Measurements from ENCODE around the gene TRAPPC2B.

Gene TRAPPC2B

DNA sequence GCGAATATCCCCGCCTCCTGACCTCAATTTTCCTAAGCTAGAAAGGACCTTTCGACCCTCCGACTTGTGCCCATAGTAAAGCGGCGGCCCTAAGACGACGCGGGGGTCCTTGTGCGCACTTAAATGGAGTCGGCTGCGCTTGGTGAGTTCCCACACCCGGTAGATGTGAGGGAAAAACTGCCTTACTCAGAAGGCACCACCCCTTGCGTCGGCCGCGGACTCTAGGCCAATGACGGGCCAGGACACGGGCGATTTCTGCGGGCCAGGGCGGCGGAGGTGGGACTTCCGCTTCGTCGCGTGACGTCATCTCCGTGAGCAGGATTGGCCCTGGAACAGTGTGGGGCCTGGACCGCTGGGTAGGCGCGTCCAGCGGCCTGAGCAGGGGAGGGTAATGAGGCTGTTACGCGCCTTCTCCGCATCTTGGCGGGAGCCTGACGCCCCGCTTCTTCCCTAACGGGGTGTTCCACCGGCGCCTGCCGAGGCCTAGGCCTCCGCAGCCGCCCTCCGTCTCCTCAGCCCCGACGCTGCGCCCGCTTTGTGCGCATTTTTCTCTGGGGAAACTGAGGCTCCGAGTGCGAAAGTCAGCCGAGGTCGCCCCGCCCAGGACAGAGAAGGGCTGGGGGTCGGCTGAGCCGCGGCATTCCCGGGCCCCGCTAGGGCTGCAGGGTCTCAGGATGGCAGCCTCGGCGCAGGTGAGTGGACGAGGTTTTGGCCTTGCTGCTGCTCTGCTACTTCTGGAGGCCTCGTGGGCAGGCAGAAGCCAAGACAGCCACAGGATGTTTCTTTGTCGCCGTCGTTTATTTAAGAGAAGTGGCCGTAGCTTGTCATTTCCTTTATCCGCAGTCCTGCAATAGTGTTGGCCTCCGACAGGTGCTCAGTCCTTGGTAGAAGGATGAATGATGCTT, 42.9 kb upstream of the TRAPPC2B start, which contains the start of gene ZNF543 (continued):
- TF ChIP-seq, protein P1, sequence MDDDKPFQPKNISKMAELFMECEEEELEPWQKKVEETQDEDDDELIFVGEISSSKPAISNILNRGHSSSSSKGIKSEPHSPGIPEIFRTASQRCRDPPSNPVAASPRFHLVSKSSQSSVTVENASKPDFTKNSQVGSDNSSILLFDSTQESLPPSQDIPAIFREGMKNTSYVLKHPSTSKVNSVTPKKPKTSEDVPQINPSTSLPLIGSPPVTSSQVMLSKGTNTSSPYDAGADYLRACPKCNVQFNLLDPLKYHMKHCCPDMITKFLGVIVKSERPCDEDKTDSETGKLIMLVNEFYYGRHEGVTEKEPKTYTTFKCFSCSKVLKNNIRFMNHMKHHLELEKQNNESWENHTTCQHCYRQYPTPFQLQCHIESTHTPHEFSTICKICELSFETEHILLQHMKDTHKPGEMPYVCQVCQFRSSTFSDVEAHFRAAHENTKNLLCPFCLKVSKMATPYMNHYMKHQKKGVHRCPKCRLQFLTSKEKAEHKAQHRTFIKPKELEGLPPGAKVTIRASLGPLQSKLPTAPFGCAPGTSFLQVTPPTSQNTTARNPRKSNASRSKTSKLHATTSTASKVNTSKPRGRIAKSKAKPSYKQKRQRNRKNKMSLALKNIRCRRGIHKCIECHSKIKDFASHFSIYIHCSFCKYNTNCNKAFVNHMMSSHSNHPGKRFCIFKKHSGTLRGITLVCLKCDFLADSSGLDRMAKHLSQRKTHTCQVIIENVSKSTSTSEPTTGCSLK (tag by site-specific recombination; IDR thresholded peaks at IDR 0.05): no peak
- TF ChIP-seq ZNF175 (tag by site-specific recombination; IDR thresholded peaks at IDR 0.05) (no peak), ZNF37A (tag by site-specific recombination; IDR thresholded peaks at IDR 0.05) (no peak), ZNF449 (tag by site-specific recombination; IDR thresholded peaks at IDR 0.05) (no peak), KLF10 (tag by site-specific recombination; IDR thresholded peaks at IDR 0.05) (no peak), ELK4 (IDR thresholded peaks at IDR 0.05; ENCODE audit: borderline replicate concordance, low read depth, low read length) (no peak), ZNF610 (tag by site-specific recombination; IDR thresholded peaks at IDR 0.05; ENCODE audit: borderline replicate concordance) (no peak), ZBTB6 (tag by site-specific recombination; IDR thresholded peaks at IDR 0.05) (no peak), ZBTB44 (tag by site-specific recombination; IDR thresholded peaks at IDR 0.05) (no peak)
- TF ChIP-seq, protein P2, sequence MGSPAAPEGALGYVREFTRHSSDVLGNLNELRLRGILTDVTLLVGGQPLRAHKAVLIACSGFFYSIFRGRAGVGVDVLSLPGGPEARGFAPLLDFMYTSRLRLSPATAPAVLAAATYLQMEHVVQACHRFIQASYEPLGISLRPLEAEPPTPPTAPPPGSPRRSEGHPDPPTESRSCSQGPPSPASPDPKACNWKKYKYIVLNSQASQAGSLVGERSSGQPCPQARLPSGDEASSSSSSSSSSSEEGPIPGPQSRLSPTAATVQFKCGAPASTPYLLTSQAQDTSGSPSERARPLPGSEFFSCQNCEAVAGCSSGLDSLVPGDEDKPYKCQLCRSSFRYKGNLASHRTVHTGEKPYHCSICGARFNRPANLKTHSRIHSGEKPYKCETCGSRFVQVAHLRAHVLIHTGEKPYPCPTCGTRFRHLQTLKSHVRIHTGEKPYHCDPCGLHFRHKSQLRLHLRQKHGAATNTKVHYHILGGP (tag by site-specific recombination; IDR thresholded peaks at IDR 0.05): no peak
- TF ChIP-seq, protein P3, sequence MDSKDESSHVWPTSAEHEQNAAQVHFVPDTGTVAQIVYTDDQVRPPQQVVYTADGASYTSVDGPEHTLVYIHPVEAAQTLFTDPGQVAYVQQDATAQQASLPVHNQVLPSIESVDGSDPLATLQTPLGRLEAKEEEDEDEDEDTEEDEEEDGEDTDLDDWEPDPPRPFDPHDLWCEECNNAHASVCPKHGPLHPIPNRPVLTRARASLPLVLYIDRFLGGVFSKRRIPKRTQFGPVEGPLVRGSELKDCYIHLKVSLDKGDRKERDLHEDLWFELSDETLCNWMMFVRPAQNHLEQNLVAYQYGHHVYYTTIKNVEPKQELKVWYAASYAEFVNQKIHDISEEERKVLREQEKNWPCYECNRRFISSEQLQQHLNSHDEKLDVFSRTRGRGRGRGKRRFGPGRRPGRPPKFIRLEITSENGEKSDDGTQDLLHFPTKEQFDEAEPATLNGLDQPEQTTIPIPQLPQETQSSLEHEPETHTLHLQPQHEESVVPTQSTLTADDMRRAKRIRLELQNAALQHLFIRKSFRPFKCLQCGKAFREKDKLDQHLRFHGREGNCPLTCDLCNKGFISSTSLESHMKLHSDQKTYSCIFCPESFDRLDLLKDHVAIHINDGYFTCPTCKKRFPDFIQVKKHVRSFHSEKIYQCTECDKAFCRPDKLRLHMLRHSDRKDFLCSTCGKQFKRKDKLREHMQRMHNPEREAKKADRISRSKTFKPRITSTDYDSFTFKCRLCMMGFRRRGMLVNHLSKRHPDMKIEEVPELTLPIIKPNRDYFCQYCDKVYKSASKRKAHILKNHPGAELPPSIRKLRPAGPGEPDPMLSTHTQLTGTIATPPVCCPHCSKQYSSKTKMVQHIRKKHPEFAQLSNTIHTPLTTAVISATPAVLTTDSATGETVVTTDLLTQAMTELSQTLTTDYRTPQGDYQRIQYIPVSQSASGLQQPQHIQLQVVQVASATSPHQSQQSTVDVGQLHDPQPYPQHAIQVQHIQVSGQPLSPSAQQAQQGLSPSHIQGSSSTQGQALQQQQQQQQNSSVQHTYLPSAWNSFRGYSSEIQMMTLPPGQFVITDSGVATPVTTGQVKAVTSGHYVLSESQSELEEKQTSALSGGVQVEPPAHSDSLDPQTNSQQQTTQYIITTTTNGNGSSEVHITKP (tag by site-specific recombination; IDR thresholded peaks at IDR 0.05): peak; percentile 85
